Epithelial cell of esophagus (primary cell): ENCODE results near the gene ANXA6.

Experiments used
- DNase-seq: peaks from one replicate; pipeline ENCODE4 v3.0.0; 2010; ENCODE audit warnings: low read depth
- H3K4me3 ChIP-seq: 2 replicates; pipeline ENCODE4 v1.5.1; 2011; ENCODE audit warnings: mild to moderate bottlenecking, low read length, control low read depth
- TF ChIP-seq, protein P1 (sequence below): IDR thresholded peaks from 2 replicates; pipeline ENCODE4 v1.5.1; 2011; ENCODE audit warnings: low read depth, mild to moderate bottlenecking, low read length, control low read depth, inconsistent platforms; ENCODE audit not compliant: insufficient read depth; ENCODE audit errors: missing control alignments

Gene ANXA6

DNA sequence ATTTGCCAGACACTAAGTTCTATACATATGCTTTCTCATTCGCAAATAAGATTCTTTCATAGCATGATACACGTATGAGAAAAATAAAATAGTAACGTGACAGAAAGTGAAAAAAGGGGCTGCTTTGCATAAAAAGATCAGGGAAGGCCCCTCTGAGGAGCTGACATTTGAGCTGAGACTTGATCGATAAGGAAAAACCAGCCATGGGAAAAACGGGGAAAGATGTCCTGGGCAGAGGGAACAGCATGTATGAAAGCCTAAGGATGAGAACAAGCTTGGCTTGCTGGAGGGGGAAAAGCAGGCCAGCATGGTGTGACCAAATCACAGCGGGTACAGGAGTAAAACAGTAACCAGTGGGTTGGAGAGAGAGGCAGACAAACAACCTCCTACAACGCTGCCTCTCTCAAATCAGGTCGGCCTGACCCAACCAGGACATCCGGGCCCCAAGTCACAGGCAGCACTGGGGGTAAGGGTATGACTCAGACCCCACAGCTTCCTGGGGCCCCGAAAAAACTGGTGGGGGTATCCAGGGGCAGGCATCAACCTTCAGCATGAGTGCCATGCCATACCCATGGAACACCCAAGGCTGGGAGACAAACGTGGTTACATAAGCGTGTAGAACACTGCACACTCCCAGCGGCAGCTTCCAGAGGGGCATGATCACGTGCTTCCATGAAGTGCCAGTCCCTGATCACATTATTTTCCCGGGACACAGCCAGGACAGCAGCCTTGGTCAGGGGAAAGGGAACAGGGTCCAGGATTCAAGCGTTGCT, 78.9 kb downstream of the ANXA6 start:
- DNase-seq: no peak
- TF ChIP-seq, protein P1, sequence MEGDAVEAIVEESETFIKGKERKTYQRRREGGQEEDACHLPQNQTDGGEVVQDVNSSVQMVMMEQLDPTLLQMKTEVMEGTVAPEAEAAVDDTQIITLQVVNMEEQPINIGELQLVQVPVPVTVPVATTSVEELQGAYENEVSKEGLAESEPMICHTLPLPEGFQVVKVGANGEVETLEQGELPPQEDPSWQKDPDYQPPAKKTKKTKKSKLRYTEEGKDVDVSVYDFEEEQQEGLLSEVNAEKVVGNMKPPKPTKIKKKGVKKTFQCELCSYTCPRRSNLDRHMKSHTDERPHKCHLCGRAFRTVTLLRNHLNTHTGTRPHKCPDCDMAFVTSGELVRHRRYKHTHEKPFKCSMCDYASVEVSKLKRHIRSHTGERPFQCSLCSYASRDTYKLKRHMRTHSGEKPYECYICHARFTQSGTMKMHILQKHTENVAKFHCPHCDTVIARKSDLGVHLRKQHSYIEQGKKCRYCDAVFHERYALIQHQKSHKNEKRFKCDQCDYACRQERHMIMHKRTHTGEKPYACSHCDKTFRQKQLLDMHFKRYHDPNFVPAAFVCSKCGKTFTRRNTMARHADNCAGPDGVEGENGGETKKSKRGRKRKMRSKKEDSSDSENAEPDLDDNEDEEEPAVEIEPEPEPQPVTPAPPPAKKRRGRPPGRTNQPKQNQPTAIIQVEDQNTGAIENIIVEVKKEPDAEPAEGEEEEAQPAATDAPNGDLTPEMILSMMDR: no peak
- no peak overlapping the region for H3K4me3 ChIP-seq

DNA sequence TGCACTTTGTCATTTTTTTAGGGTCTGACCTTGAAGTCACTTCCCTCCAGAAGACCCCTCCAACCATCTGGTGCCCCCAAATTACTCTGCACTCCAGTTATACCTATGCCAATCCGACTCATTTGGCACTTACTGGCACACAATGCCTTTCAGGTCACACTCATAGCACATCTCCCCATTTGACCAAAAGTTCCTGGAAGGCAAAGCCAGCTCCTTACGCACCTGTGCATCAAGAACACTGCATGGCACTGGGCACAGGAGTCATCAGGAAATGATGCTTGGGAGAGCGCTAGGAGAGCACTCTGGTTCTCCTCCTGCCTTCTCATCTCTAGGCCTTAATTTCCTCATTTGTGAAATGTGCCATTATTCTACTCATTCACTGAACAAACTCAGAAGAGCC, 79.6 kb downstream of the ANXA6 start:
- no peak for DNase-seq
- H3K4me3 ChIP-seq: no peak overlapping the region
- TF ChIP-seq, protein P1: no peak

DNA sequence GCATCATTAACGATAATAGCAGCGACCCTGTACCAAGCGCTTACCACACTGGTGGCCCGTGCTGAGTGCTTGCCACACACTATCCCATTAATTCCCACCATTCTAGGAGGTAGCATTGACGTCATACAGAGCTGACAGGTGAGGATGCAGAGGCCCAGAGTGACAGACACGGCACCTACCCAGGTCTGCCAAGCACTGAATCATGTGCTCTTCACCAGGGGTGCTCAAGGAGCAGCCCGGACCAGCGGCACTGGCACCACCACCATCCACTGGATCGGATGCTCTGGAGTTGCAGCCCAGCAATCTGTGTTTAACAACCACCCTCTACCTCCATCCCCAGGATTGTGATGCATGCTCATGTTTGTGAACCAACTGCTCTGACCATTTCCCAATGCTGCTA, 80.2 kb downstream of the ANXA6 start:
- H3K4me3 ChIP-seq: no peak overlapping the region
- TF ChIP-seq, protein P1: no peak
- no peak for DNase-seq

DNA sequence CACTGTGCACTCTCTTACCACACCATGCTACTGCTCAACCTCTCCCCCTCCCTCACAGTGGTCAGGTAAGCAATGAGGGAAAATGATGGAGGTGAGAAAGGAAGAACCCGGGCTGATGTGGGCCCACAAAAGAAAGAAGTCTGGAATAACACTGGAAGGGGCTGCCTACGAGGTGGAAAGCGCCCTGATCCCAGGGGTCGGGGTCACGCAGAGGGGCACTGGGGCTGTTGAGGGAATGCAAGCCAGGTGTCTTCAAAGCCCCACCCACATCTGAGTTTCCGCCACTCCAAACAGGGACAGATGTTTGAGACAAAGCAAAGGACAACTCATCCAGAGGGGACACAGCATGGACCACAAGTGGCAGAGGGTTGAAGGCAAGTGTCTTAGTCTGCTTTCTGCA, 81.0 kb downstream of the ANXA6 start:
- no peak overlapping the region for H3K4me3 ChIP-seq
- no peak for DNase-seq
- TF ChIP-seq, protein P1: no peak

DNA sequence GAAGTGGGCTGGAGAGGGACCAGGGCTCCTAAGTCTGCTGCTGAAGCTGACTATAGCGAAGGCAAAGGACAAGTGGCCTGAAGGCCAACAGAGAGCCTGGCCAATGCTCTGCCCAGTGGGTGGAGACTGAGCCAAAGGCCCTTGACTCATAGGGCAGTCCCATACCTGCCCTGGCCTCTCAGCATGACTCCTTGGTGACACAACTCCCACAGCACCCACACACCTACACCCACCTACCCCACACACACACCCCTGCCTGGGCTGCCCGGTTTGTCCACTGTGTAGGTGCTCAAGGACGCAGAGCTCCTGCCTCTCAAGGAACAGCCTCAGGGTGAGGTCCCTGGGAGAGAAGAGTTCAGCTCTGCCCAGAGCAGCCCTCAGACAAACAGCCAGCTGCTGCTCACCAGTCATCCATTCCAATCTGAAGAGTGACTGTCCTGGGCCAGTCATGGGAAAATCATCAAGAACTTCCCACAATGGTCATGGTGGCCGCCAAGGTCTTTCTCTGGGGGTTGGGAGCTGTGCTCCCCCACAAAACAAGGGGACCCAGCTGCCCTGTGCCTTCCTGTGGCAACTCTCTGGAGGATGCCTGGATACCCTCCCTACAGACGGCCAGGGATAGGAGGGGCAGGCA, 81.8 kb downstream of the ANXA6 start:
- TF ChIP-seq, protein P1: no peak
- DNase-seq: peak; percentile 89
- no peak overlapping the region for H3K4me3 ChIP-seq

DNA sequence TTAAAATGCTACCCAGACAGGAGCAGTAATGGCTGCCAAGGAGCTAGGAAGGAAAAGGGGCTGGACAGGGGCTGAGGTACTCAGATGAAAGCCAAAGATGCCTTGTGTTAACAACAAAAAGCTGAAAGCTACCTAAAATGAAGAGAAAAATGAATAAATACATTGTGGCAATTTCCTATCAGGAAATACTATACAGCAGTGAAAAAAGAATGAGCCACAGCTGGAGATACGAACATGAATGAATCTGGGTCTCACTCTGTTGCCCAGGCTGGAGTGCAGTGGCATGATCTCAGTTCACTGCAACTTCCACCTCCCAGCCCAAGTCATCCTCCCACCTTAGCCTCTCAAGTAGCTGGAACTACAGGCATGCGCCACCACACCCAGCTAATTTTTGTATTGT, 83.0 kb downstream of the ANXA6 start:
- H3K4me3 ChIP-seq: no peak overlapping the region
- TF ChIP-seq, protein P1: no peak
- DNase-seq: no peak
